Measurements from ENCODE around the gene FPGS.

- TF ChIP-seq MAX (IDR thresholded peaks at IDR 0.05) (no peak), POLR2AphosphoS2 (conservative IDR thresholded peaks at IDR 0.05; ENCODE audit: low read length) (no peak)
Measured at GRCh38 chr9:127763918-127764384, 38.7 kb upstream of the FPGS start.

Data from A549 (cell line).